ENCODE data around the gene ERF.
"Not testable (repeated sequence)": the region's sequence is repeated elsewhere in the genome, so short reads cannot be mapped to it uniquely, and the experiment has no call there.

ERF gene

GRCh38 chr19:42273407-42274064 is 18.6 kb upstream of the ERF start:
- DNase-seq = no peak

GRCh38 chr19:42272989-42273406 is 18.1 kb upstream of the ERF start:
- no peak for DNase-seq

- DNase-seq = no peak
Measured at GRCh38 chr19:42272535-42272897, 17.6 kb upstream of the ERF start.

GRCh38 chr19:42271861-42272534 is 17.1 kb upstream of the ERF start:
- no peak for DNase-seq

GRCh38 chr19:42271045-42271419 is 16.1 kb upstream of the ERF start:
- DNase-seq = no peak

- peak; percentile 57 for DNase-seq
Measured at GRCh38 chr19:42270346-42271044, 15.6 kb upstream of the ERF start.

GRCh38 chr19:42269478-42270345 is 14.8 kb upstream of the ERF start:
- DNase-seq = no peak

- DNase-seq = peak; percentile 98
Measured at GRCh38 chr19:42268704-42269477, 14.0 kb upstream of the ERF start, which contains the start of gene CIC. Gene CIC (plus strand): TSS chr19:42269252. CDS start chr19:42271784, 2,532 bp downstream.

GRCh38 chr19:42268142-42268703 is 13.3 kb upstream of the ERF start:
- DNase-seq = peak; percentile 97

- DNase-seq = no peak
Measured at GRCh38 chr19:42267644-42268141, 12.8 kb upstream of the ERF start.

GRCh38 chr19:42266928-42267603 is 12.1 kb upstream of the ERF start:
- DNase-seq = not testable (repeated sequence)

GRCh38 chr19:42266105-42266504 is 11.2 kb upstream of the ERF start:
- not testable (repeated sequence) for DNase-seq

GRCh38 chr19:42261763-42262162 is 6.8 kb upstream of the ERF start:
- no peak for DNase-seq

- not testable (repeated sequence) for DNase-seq
Measured at GRCh38 chr19:42257842-42258241, 2.9 kb upstream of the ERF start.

- no peak for DNase-seq
Measured at GRCh38 chr19:42255766-42256745, 1.1 kb upstream of the ERF start.

- peak; percentile 70 for DNase-seq
Measured at GRCh38 chr19:42254089-42254849, 659 bp downstream of the ERF start.

- DNase-seq = peak; percentile 70
Measured at GRCh38 chr19:42253245-42254088, 1.5 kb downstream of the ERF start.
